C4-2B (cell line): ENCODE results near the gene LIPC.

Source experiments
- H3K27ac ChIP-seq: fragments of 450-650 bp; 2 replicates; pipeline ENCODE4 v1.5.1; 2017
- CTCF ChIP-seq: fragments of 450-650 bp; conservative IDR thresholded peaks from 2 replicates; pipeline ENCODE4 v1.5.1; 2017; ENCODE audit warnings: mild to moderate bottlenecking
- ZFX ChIP-seq: fragments of 450-650 bp; IDR thresholded peaks from 2 replicates; pipeline ENCODE4 v1.6.1; 2017

The LIPC gene

GRCh38 chr15:58483376-58483775 is 51.6 kb downstream of the LIPC start:
- no peak for TF ChIP-seq ZFX
- TF ChIP-seq CTCF, result no peak
- H3K27ac ChIP-seq, result no peak overlapping the region

- no peak overlapping the region for H3K27ac ChIP-seq
- TF ChIP-seq CTCF (no peak), ZFX (no peak)
Observed at GRCh38 chr15:58484791-58485600, 53.2 kb downstream of the LIPC start.

GRCh38 chr15:58486062-58486461 is 54.3 kb downstream of the LIPC start:
- TF ChIP-seq ZFX (no peak), CTCF (no peak)
- H3K27ac ChIP-seq, result no peak overlapping the region

- H3K27ac ChIP-seq, result no peak overlapping the region
- TF ChIP-seq ZFX (no peak), CTCF (no peak)
Observed at GRCh38 chr15:58486564-58486963, 54.8 kb downstream of the LIPC start.

GRCh38 chr15:58487041-58487723 is 55.4 kb downstream of the LIPC start:
- TF ChIP-seq CTCF (no peak), ZFX (no peak)

GRCh38 chr15:58487724-58488120 is 55.9 kb downstream of the LIPC start:
- no peak overlapping the region for H3K27ac ChIP-seq

More at GRCh38 chr15:58487041-58487723, 55.4 kb downstream of the LIPC start:
- no peak overlapping the region for H3K27ac ChIP-seq

More at GRCh38 chr15:58487724-58488120, 55.9 kb downstream of the LIPC start:
- no peak for TF ChIP-seq CTCF
- no peak for TF ChIP-seq ZFX
